Neutrophil (primary cell): ENCODE data around the gene ADAMTS2.

ENCODE experiments used
- H3K27ac ChIP-seq: fragments of 200-600 bp; sonication (generic); 2 replicates; pipeline ENCODE4 v1.5.1; 2016; ENCODE audit warnings: mild to moderate bottlenecking, moderate library complexity
- H3K27me3 ChIP-seq: fragments of 200-600 bp; sonication (generic); 2 replicates; pipeline ENCODE4 v1.6.0; 2016; ENCODE audit warnings: mild to moderate bottlenecking
- H3K36me3 ChIP-seq: fragments of 200-600 bp; sonication (generic); 2 replicates; pipeline ENCODE4 v1.5.1; 2017
- H3K4me1 ChIP-seq, 2 experiments: fragments of 200-600 bp in 1 of 2; sonication (generic) in 1 of 2; 1 replicate in 1 of 2; 2 replicates in 1 of 2; pipeline versions ENCODE4 v1.5.1 to v1.6.1; 2013 to 2016; ENCODE audit warnings: low read depth in 1 of 2, low read length in 1 of 2, mild to moderate bottlenecking in 1 of 2, moderate library complexity in 1 of 2; ENCODE audit not compliant: control insufficient read depth in 1 of 2, insufficient read depth in 1 of 2
- H3K4me3 ChIP-seq, 2 experiments: fragments of 200-600 bp in 1 of 2; sonication (generic) in 1 of 2; 1 replicate in 1 of 2; 2 replicates in 1 of 2; pipeline ENCODE4 v1.5.1; 2013 to 2016; ENCODE audit warnings: low read depth in 1 of 2, low read length in 1 of 2, mild to moderate bottlenecking in 1 of 2, moderate library complexity in 1 of 2
- H3K9me3 ChIP-seq: fragments of 200-600 bp; sonication (generic); 2 replicates; pipeline ENCODE4 v1.5.1; 2016
- TF ChIP-seq, protein P1 (sequence below): fragments of 200-600 bp; sonication (generic); IDR thresholded peaks from 2 replicates; pipeline ENCODE4 v1.5.1; 2016; ENCODE audit warnings: antibody characterized with exemption

Gene ADAMTS2

DNA sequence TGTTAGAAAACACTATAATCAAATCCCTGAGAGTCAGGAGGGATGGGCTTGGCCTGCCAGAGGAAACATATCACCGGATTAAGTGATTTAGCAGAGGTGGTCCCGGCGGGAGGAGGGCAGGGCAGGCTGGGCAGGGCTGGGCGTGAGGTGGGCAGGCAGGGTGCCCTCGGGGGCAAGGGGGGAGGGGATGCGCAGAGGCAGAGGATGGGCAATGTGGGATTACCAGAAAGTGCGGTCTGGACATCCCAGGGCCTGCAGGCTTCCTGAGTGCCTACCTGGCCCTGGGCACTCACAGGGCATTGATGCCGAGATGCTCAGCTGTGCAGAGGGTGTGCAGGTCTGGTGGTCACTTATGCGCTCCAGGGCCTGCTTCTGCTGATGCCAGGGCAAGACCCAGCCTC lies 115.2 kb downstream of the ADAMTS2 start:
- TF ChIP-seq, protein P1, sequence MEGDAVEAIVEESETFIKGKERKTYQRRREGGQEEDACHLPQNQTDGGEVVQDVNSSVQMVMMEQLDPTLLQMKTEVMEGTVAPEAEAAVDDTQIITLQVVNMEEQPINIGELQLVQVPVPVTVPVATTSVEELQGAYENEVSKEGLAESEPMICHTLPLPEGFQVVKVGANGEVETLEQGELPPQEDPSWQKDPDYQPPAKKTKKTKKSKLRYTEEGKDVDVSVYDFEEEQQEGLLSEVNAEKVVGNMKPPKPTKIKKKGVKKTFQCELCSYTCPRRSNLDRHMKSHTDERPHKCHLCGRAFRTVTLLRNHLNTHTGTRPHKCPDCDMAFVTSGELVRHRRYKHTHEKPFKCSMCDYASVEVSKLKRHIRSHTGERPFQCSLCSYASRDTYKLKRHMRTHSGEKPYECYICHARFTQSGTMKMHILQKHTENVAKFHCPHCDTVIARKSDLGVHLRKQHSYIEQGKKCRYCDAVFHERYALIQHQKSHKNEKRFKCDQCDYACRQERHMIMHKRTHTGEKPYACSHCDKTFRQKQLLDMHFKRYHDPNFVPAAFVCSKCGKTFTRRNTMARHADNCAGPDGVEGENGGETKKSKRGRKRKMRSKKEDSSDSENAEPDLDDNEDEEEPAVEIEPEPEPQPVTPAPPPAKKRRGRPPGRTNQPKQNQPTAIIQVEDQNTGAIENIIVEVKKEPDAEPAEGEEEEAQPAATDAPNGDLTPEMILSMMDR = no peak
- no peaks in the 10 kb centered on the region for H3K4me1 ChIP-seq
- H3K36me3 ChIP-seq = no peaks in the 10 kb centered on the region
- H3K27me3 ChIP-seq = no peaks in the 10 kb centered on the region
- H3K4me3 ChIP-seq = no peak overlapping the region
- H3K27ac ChIP-seq = no peak overlapping the region
- no peaks in the 10 kb centered on the region for H3K9me3 ChIP-seq

DNA sequence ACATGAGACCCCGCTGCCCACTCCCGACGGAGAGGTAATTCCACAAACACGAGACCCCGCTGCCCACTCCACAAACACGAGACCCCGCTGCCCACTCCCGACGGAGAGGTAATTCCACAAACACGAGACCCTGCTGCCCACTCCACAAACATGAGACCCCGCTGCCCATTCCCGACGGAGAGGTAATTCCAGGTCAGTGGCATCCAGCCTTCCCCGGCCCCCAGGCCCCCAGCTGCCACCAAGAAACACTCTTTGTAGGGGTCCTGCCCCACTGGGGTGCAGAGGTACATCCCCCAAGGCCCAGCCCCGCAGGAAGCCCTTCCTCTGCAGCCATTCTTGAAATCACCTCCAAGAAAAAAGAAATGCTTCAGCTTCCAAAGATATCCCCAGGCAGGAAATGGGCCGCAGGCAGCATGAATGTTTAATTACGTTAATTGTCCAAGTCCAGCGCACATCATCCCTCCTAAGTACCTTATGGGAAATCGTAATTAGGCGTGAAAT lies 115.9 kb downstream of the ADAMTS2 start:
- no peaks in the 10 kb centered on the region for H3K4me1 ChIP-seq
- H3K9me3 ChIP-seq = no peaks in the 10 kb centered on the region
- no peaks in the 10 kb centered on the region for H3K27me3 ChIP-seq
- H3K4me3 ChIP-seq = no peak overlapping the region
- TF ChIP-seq, protein P1 = no peak
- no peaks in the 10 kb centered on the region for H3K36me3 ChIP-seq
- H3K27ac ChIP-seq = no peak overlapping the region

DNA sequence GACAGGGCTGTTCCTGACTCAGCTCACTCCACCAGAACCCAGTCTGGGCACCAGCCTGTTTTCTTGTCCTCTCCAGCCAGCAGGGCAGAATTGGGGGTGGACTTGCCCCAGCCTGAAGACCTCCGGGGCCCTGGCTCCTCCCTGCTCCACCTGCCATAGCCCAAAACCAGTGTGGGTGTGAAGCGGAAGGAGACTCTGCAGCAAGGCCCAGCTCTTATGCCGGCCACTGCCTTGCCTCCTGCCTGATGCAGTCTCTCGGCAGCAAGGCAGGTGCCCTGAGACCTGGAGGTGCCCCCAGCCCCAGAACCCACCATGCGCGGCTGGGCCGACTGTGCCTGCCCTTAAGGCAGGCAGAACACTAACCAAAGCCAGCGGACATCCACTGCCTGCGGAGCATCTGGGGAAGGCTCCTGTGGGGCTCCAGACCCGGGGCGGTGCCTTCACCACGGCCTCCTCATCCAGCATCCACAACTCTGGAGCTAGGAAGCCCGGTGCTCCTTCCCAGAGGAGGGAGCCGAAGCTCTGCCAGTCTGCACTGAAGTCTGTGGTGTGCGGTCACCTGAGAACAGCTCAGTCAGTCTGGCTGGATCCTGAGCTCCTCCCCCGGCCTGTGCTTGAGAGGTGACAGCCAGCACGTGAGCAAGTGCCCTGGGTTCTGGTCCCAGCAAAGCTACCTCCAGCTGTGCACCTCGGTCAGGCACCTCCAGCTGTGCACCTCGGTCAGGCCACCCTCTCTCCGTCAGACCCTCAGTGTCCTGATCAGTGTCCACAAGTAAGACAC lies 116.7 kb downstream of the ADAMTS2 start:
- Histone ChIP-seq H3K36me3 (no peaks in the 10 kb centered on the region), H3K27ac (no peak overlapping the region), H3K4me1 (no peaks in the 10 kb centered on the region), H3K4me3 (no peak overlapping the region), H3K9me3 (no peaks in the 10 kb centered on the region), H3K27me3 (no peaks in the 10 kb centered on the region)
- TF ChIP-seq, protein P1 = no peak

DNA sequence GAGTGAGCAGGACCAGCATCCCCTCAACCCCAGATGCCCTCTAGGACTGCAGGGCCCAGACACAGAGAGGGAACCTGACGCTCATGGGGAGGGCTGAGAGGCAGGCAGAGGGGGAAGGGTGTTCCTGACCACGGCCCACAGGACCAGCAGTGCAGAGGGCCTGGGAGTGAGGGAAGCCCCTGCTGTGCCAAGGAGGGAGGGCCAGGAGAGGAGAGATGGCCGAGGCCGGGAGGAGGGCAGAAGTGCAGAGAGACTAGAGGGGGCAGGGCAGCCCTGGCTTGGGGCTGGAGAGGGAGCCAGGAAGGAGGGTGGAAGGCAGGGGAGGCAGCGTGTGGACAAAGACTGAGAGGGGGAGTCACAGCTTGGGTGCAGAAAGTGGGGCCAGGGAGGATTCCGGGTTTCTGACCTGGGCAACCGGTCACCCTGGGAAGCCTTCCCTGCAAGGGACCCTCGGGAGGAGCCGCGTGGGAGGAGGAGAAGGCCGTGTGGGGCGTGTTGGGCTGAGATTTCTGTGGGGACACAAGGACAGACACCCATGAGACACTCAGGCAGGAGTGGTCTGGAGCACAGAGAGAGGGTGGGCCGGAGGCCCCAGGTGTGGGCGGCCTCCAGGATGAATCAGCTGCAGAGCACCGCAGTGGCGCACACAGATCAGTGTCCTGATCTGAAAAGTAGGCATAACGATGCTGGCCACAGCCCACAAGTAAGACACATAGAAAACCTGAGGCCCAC lies 117.5 kb downstream of the ADAMTS2 start:
- no peak overlapping the region for H3K4me3 ChIP-seq
- no peaks in the 10 kb centered on the region for H3K27me3 ChIP-seq
- H3K9me3 ChIP-seq = no peaks in the 10 kb centered on the region
- TF ChIP-seq, protein P1 = no peak
- no peak overlapping the region for H3K27ac ChIP-seq
- H3K4me1 ChIP-seq = no peaks in the 10 kb centered on the region
- no peaks in the 10 kb centered on the region for H3K36me3 ChIP-seq

DNA sequence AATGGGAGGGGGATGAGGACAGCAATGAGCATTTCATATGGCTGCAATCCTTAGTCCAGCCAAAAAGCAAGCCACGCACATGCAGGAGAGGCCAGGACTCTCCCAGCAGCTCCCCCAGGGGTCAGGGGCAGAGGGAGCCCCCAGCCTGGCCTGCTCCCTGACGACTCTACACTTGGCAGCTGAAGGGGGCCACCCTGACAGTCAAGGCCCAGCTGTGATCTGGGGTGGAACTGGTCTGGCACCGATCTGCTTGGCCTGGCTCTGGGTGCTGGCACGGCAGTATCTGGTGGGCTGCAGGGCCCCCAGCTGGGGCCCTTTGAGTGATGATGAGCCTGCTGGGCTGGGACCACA lies 118.1 kb downstream of the ADAMTS2 start:
- no peaks in the 10 kb centered on the region for H3K27me3 ChIP-seq
- no peaks in the 10 kb centered on the region for H3K36me3 ChIP-seq
- no peak overlapping the region for H3K4me3 ChIP-seq
- TF ChIP-seq, protein P1 = no peak
- no peaks in the 10 kb centered on the region for H3K4me1 ChIP-seq
- H3K9me3 ChIP-seq = no peaks in the 10 kb centered on the region
- H3K27ac ChIP-seq = no peak overlapping the region
